K562 (cell line): Measurements from ENCODE around the gene BCR. TPM values are rescaled to one million over a fixed set of nuclear protein-coding genes. Genes with fewer than 3 reads are reported as not detected.

Experiments used
- CEBPB ChIP-seq: fragments of 450-650 bp; IDR thresholded peaks from 2 replicates; pipeline ENCODE4 v1.6.1; 2016; ENCODE audit warnings: missing genetic modification characterization, missing compliant biosample characterization
- E2F1 ChIP-seq: sonication (generic); formaldehyde crosslinking; IDR thresholded peaks from 2 replicates; pipeline ENCODE4 v1.8.1; 2023; ENCODE audit warnings: mild to moderate bottlenecking, missing genetic modification reagents, moderate library complexity
- ELF1 ChIP-seq: fragments of 200-800 bp; sonication (Bioruptor generic); IDR thresholded peaks from 2 replicates; pipeline ENCODE4 v1.6.1; 2016; ENCODE audit warnings: missing genetic modification characterization, missing compliant biosample characterization
- GTF2F1 ChIP-seq: IDR thresholded peaks from 2 replicates; pipeline ENCODE4 v1.6.1; 2011; ENCODE audit warnings: low read depth, low read length, improper control_type of control experiment
- HCFC1 ChIP-seq: IDR thresholded peaks from 2 replicates; pipeline ENCODE4 v1.6.1; 2012; ENCODE audit warnings: low read depth, low read length, improper control_type of control experiment
- HSF4 ChIP-seq: fragments of 250-450 bp; sonication (Bioruptor Pico); IDR thresholded peaks from 2 replicates; pipeline ENCODE4 v2.1.2; 2022; ENCODE audit warnings: mild to moderate bottlenecking, moderate library complexity, borderline replicate concordance
- ILF3 ChIP-seq: fragments of 450-650 bp; IDR thresholded peaks from 2 replicates; pipeline ENCODE4 v1.6.1; 2018; ENCODE audit warnings: antibody characterized with exemption, mild to moderate bottlenecking, moderate library complexity, borderline replicate concordance
- MYC ChIP-seq, 2 experiments: fragments of 250-450 bp in 1 of 2; sonication (Bioruptor Pico) in 1 of 2; IDR thresholded peaks; 2 replicates each; pipeline versions ENCODE4 v1.5.1 to v1.6.1; 2012 to 2021; ENCODE audit warnings: low read depth in 2 of 2, borderline replicate concordance in 1 of 2, improper control_type of control experiment in 1 of 2, low read length in 1 of 2, mild to moderate bottlenecking in 1 of 2, moderate library complexity in 1 of 2
- MYNN ChIP-seq, 2 experiments: sonication (generic); formaldehyde crosslinking in 1 of 2; IDR thresholded peaks; 2 replicates each; pipeline versions ENCODE4 v1.5.0 to v1.6.1; 2016 to 2020; ENCODE audit warnings: antibody characterized with exemption in 1 of 2, missing genetic modification reagents in 1 of 2
- NELFE ChIP-seq: IDR thresholded peaks from 2 replicates; pipeline ENCODE4 v1.6.1; 2011; ENCODE audit warnings: mild to moderate bottlenecking; ENCODE audit not compliant: insufficient read depth, insufficient read length
- NFE2L1 ChIP-seq: fragments of 450-650 bp; IDR thresholded peaks from 2 replicates; pipeline ENCODE4 v1.6.1; 2016; ENCODE audit warnings: missing genetic modification characterization, low read depth, mild to moderate bottlenecking, missing compliant biosample characterization, moderate library complexity, borderline replicate concordance
- NFIX ChIP-seq: fragments of 250-450 bp; sonication (Bioruptor Pico); IDR thresholded peaks from 2 replicates; pipeline ENCODE4 v1.4.0; 2020; ENCODE audit warnings: low read depth, mild to moderate bottlenecking, moderate library complexity
- NR1H2 ChIP-seq: sonication (generic); formaldehyde crosslinking; IDR thresholded peaks from 2 replicates; pipeline ENCODE4 v1.4.0; 2020; ENCODE audit warnings: mild to moderate bottlenecking, missing genetic modification reagents
- RB1 ChIP-seq: fragments of 450-650 bp; IDR thresholded peaks from 2 replicates; pipeline ENCODE4 v1.6.1; 2017; ENCODE audit warnings: low read depth, mild to moderate bottlenecking
- SMC3 ChIP-seq: conservative IDR thresholded peaks from 2 replicates; pipeline ENCODE4 v1.6.1; 2011; ENCODE audit warnings: low read depth, low read length, improper control_type of control experiment; ENCODE audit not compliant: insufficient read depth
- SNIP1 ChIP-seq: fragments of 450-650 bp; IDR thresholded peaks from 2 replicates; pipeline ENCODE4 v1.7.1; 2017; ENCODE audit warnings: low read depth, mild to moderate bottlenecking
- SRSF1 ChIP-seq: fragments of 200-400 bp; formaldehyde crosslinking; IDR thresholded peaks from 2 replicates; pipeline ENCODE4 v1.6.1; 2017; ENCODE audit warnings: mild to moderate bottlenecking, low read depth, low read length, moderate library complexity
- TAF15 ChIP-seq: fragments of 200-400 bp; formaldehyde crosslinking; IDR thresholded peaks from 2 replicates; pipeline ENCODE4 v1.6.1; 2017; ENCODE audit warnings: mild to moderate bottlenecking, low read depth, low read length, moderate library complexity
- THAP12 ChIP-seq: fragments of 250-450 bp; sonication (Bioruptor Pico); IDR thresholded peaks from 2 replicates; pipeline ENCODE4 v1.9.0; 2021; ENCODE audit warnings: mild to moderate bottlenecking, inconsistent platforms
- ZBTB17 ChIP-seq: fragments of 450-650 bp; formaldehyde crosslinking; IDR thresholded peaks from 2 replicates; pipeline ENCODE4 v1.4.0; 2020; ENCODE audit warnings: mild to moderate bottlenecking
- ZNF586 ChIP-seq: fragments of 450-650 bp; formaldehyde crosslinking; conservative IDR thresholded peaks from 2 replicates; pipeline ENCODE4 v1.4.0; 2020; ENCODE audit warnings: mild to moderate bottlenecking, moderate library complexity
- ZNF766 ChIP-seq: fragments of 200-800 bp; sonication (Bioruptor generic); conservative IDR thresholded peaks from 2 replicates; pipeline ENCODE4 v1.6.1; 2016; ENCODE audit warnings: missing genetic modification characterization, missing compliant biosample characterization
- polyA plus RNA-seq, 8 experiments: library from polyadenylated mRNA; depleted of rRNA in 4 of 8; stranded (reverse) in 5 of 8; unstranded in 3 of 8; fragments of >200 nt; fragmentation: Nextera tagmentation in 2 of 8; fragmentation: Illumina TruSeq in 1 of 8; extraction: Ambion mirVana in 2 of 8; extraction: Trizol in 1 of 8; gene quantifications; 2 replicates each; pipeline versions ENCODE4 v1.2.1 to v1.2.3, GENCODE V29; 2011 to 2014; ENCODE audit warnings: inconsistent platforms in 1 of 8, missing spikeins in 1 of 8
- total RNA-seq, 7 experiments: library from RNA; depleted of rRNA in 6 of 7; stranded (reverse); fragments of >200 nt in 6 of 7; fragmentation: Illumina TruSeq in 2 of 7; extraction: Trizol in 2 of 7; gene quantifications; 2 replicates each; pipeline versions ENCODE4 v1.2.1 to v1.2.3, GENCODE V29; 2011 to 2021; ENCODE audit warnings: low replicate concordance in 1 of 7

BCR gene
- total and polyA plus RNA-seq, 9 of the 15 experiments (the other 6 are each of a cell fraction or from before 2014, with no cell fraction given), result 0.41 to 150 (median 45.6) TPM

GRCh38 chr22:23287136-23288095 is 107.1 kb downstream of the BCR start (continued):
- no peak for TF ChIP-seq HSF4
- no peak for TF ChIP-seq ILF3
- no peak for TF ChIP-seq MYNN (IDR thresholded peaks at IDR 0.05)
- no peak for TF ChIP-seq MYNN (CRISPR knock-in tag; IDR thresholded peaks at IDR 0.05)
- peak; percentile 55; the same call in 1 of the 2 replicates for TF ChIP-seq E2F1 (CRISPR knock-in tag)
- no peak for TF ChIP-seq CEBPB (tag)
- no peak for TF ChIP-seq ELF1 (tag)
- no peak for TF ChIP-seq SRSF1
- TF ChIP-seq NFIX (CRISPR knock-in tag), result no peak
- no peak for TF ChIP-seq NR1H2 (CRISPR knock-in tag)
- 0 out of 2 replicates have a peak, but pooled peaks have one; percentile 6 for TF ChIP-seq SMC3
- TF ChIP-seq THAP12, result peak; percentile 21; the same call in 1 of the 2 replicates
- TF ChIP-seq GTF2F1, result 0 out of 2 replicates have a peak, but pooled peaks have one; percentile 31
- TF ChIP-seq ZNF766 (CRISPR knock-in tag), result no peak
- TF ChIP-seq ZBTB17, result no peak
- TF ChIP-seq ZNF586 (CRISPR knock-in tag), result no peak
- peak; percentile 17; the same call in 1 of the 2 replicates for TF ChIP-seq RB1
- no peak for TF ChIP-seq HCFC1
- no peak for TF ChIP-seq TAF15
- no peak for TF ChIP-seq NFE2L1 (tag)
- TF ChIP-seq MYC (IDR thresholded peaks at IDR 0.05; ENCODE audit: low read depth, low read length), result no peak
- no peak for TF ChIP-seq MYC (CRISPR knock-in tag; IDR thresholded peaks at IDR 0.05; ENCODE audit: borderline replicate concordance, low read depth)
- no peak for TF ChIP-seq SNIP1
- TF ChIP-seq NELFE, result no peak
